ENCODE data around the gene SPON2.

The SPON2 gene

DNA sequence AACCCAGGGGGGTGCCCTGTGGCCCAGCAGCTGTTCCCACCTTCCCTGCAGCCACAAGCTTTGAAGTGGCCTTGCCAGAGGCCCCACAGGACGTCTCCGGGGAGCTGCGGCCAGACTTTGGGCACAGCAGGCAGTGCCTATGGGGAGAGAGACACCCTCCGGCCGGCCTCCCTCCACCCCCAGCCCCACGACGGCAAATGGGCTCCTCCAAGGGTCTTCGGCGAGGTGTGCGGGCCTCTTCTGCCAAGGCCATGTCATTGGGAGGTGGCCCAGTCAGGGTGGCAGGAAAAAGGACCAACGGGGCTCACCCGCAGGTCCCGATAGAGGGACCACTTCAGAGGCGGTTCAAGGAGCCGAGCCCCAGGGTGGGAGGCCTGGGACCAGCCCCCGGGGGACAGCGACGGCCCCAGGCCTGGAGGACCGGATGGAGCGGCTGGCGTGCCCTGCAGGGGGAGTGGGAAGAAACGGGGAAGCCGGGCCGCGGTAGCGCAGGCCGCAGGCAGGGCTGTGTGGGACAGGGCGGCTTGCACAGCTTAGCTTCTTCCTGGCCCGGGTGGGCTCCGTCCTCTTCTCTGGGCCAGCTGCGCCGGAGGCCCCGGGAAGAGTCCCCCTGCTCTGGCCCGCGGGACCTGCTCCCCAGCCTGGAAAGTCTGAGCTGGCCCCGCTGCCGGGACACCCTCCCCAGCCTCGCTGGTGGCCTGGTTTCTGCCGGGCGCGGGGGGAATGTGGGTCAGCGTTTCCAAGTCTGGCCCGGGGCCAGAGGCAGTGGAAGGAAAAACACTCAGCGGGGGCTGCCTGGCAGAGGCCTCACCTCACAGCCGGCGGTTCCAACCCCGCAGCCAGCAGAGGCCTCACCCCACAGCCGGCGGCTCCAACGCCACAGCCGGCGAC is 21.9 kb upstream of the SPON2 start:
- FAIRE-seq: no peak

DNA sequence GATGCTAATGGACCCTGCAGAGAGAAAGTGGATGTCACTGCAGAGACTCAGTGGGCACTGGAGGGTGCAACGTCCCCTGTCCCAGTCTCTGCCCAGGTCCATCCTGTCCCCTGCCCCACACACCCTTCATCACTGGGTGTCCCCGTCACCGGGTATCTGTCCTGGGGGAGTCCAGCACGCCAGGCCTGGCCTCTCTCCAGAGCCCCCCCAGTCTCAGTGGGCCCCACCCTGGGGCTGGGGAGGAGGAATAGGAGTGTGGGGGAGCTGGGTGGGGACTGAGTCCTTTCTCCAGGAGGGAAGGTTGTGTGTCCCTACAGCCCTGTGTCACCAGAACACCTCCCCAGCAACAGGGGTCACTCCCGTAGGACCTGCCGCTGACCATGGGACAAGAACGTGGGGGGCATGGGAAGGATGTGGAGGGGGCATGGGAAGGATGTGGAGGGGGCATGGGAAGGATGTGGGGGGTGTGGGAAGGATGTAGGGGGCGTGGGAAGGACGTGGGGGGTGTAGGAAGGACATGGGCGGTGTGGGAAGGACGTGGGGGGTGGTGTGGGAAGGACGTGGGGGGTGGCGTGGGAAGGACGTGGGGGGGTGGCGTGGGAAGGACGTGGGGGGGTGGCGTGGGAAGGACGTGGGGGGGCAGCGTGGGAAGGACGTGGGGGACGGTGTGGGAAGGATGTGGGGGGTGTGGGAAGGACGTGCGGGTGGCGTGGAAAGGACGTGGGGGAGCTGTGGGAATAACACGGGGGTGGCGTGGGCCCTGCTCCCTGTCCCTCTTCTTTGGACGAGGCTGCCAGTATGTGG is 21.0 kb upstream of the SPON2 start:
- FAIRE-seq: no peak

DNA sequence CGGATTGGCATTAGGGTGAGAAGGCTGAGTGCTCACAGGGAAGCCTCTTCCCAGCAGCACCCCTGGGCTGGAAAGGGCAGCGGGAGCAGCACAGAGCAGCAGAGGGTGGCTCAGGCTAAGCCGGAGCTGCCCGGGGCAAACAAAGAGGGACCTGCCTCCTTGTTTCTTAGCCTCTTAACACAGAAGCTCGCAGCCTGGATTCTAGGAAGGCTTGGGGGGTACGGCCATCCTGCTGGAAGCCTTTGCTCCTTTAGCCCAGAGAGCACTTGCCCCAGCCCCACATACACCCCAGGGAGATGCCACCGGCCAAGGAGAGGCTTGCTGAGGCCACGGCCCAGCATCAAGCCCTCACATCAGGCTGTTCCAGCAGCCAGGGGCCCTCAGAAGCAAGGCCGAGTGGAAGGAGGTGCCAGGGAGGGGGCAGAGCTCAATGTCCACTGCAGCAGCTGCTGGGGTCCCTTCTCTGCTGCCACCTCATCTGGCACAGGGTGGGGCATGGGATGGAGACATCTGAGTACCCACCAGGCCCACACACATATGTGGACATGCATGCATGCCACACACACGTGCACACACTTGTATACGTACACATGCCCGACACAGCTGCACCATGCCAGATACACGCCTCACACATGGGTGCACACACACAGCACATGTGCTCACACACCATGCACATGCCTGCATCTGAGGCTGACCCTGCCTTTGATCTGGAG is 20.3 kb upstream of the SPON2 start:
- no peak for FAIRE-seq

DNA sequence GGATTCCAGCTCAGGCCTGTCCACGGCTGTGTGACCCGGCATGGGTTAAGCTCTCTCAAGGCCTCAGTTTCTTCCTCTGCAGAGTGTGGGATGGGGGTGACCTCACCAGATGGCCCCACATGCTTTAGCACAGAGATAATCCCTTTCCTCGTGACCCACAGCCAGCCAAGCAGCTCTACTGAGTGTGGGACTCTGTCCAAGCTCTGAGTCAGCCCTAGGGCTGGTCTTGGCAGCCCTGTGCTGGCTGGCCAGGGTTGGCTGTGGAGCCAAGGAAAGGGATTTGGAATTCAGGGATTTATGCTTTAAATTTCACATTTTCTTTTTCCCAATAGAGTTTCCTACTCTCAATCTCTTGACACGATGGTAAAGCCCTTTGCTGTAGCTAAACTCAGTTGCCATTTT is 19.7 kb upstream of the SPON2 start:
- FAIRE-seq: no peak

DNA sequence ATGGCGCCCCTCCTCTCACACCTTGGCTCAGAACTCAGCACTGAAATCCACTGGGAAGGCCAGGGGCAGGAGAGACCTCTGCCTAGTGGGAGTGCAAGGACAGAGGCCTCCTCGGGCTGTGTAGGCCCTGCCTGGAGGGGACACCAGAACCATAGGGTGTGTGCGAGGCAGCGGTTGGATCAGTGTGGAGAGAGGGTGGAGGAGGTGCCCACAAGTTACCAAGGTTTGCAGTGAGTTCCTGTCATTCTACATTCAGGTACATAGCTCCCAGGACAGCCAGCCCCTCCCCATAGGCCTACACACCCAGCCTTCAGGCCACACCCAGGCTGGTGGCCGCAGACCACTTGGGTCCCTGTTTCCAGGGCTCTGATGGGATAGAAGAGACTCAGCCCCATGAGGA is 19.2 kb upstream of the SPON2 start:
- FAIRE-seq: no peak

DNA sequence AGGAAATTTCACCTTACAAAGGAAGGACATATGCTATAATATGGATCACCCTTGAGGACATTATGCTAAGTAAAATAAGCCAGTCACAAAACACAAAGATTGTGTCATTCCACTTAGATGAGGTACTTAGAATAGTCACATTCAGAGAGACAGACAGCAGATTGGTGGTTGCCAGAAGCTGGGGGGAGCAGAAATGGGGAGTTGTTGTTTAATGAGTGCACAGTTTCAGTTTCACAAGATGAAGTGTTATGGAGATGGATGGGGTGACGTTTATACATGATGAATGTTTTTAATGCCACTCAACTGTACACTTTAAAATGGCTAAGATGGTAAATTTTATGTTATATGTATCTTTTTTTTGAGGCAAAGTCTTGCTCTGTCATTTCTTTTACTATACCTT is 14.8 kb upstream of the SPON2 start:
- no peak for FAIRE-seq

DNA sequence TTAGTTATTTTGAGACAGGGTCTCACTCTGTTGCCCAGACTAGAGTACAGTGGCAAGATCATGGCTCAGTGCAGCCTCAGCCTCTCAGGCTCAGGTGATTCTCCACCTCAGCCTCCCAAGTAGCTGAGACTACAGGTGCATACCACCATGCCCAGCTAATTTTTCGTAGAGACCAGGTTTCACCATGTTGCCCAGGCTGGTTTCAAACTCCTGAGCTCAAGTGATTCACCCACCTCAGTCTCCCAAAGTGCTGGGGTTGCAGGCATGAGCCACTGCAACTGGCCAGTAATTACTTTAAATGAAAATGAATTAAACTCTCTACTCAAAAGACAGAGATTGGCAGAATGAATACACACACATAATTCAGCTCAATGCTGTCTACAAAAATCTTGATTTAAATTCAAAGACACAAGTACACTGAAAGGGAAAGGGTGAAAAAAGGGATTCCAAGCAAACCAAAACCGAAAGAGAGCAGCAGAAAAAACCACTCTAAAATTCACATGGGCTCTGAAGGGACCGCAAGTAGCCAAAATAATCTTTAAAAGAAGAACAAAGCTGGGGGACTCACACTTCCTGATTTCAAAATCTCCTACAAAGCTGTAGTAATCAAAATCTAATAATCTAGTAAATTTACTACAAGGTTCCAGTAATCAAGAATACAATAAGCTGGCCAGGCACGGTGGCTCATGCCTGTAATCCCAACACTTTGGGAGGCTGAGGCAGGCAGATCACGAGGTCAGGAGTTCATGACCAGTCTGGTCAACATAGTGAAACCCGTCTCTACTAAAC is 11.8 kb upstream of the SPON2 start:
- FAIRE-seq: no peak

DNA sequence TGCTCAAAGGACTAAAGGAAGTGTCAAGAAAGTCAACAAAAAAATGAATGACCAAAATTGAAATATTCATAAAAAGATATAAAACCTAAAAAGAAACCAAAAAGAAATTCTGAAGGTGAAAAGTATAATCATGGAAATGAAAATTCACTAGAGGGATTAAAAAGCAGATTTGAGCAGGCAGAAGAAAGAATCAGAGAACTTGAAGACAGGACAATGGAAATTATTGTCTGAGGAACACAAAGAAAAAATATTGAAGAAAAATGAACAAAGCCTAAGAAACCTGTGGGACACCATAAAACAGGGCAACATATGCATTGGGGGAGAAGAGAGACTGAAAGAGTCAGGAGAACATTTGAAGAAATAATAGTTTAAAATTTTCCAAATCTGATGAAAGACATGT is 9.9 kb upstream of the SPON2 start:
- FAIRE-seq: no peak

DNA sequence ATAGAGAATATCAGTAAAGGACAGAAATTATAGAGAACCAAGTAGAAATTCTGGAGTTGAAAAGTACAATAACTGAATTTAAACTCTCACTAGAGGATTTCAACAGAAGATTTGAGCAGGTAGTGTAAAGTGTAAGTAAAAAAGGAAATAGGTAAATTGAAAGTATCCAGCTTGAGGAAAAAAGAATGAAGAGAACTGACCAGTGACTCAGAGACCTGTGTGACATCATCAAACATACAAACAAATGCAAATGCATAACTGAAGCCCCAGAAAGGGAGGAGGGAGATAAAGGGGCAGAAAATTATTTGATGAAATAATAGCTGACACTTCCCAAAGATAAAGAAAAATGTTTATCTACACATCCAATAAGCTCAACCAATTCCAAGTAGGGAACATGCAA is 8.3 kb upstream of the SPON2 start:
- FAIRE-seq: no peak

DNA sequence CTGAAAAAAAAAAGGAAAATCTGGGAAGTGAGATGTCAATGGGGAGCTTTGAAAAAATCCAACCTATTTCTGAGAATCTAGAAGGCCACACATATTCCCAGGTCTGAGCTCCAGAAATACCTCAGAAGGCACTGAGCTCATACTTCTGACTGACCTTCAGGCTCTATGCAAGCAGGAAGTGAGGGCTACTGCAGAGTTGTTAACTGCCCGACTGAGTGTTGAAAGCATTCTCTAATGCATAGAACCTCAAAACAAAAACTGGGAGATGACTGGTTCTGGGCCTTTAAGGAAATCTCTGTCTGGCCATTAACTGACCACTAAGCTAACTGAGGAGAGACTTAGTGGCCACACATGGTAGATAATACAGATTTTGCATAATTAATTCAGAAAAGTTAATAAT is 7.6 kb upstream of the SPON2 start:
- FAIRE-seq: no peak

DNA sequence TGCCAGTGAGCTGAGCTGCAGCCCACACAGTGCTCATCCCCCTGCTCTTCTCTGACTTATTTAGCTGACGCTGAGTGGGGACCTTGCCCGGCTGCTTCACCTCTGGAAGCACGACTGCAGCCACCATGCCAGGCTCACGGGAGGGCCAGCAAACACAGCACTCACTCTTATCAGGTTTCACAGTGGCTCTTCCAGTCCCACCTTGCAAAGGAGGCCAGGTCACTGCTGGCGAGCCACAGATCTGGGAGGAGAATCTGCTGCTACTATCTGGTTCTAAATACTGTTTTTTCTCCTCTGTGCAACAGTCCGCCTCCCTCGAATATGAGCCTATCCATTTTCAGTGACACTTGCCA is 6.7 kb upstream of the SPON2 start:
- FAIRE-seq: no peak

DNA sequence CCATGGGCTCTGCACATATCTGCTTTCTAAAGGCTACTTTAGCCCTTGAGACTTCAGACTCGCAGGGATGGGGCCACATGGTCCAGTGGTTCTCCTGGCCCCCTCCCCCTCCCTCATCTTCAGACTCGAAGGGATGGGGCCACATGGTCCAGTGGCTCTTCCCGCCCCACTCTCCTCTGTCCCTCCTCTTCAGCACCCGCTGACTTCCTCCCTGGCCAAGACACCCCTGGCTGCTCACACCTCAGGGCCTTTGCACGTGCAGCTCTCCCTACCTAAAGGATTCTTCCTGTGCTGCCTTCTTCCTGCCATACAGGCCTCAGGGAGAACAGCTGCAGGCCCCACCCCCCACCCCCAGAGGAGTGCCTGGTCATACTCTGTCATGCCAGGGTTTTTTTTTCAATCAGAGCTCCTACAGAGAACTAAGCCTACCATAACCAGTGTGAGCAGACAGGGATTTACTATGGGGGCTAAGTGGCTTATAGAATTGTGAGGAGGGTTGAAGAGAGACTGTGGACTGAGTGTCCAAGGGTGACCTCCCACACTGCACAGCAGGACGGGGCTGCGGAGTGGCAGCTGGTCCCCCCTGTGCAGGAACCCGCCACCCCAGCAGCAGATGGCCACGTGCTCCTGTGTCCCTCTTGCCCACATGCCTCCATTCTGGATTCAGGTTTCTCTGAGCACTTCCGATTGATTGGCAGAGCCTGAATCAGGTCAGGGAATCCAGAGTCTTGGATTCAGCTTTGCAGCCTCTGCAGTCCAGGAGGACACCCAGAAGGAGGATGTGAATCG is 6.1 kb upstream of the SPON2 start:
- FAIRE-seq: no peak

DNA sequence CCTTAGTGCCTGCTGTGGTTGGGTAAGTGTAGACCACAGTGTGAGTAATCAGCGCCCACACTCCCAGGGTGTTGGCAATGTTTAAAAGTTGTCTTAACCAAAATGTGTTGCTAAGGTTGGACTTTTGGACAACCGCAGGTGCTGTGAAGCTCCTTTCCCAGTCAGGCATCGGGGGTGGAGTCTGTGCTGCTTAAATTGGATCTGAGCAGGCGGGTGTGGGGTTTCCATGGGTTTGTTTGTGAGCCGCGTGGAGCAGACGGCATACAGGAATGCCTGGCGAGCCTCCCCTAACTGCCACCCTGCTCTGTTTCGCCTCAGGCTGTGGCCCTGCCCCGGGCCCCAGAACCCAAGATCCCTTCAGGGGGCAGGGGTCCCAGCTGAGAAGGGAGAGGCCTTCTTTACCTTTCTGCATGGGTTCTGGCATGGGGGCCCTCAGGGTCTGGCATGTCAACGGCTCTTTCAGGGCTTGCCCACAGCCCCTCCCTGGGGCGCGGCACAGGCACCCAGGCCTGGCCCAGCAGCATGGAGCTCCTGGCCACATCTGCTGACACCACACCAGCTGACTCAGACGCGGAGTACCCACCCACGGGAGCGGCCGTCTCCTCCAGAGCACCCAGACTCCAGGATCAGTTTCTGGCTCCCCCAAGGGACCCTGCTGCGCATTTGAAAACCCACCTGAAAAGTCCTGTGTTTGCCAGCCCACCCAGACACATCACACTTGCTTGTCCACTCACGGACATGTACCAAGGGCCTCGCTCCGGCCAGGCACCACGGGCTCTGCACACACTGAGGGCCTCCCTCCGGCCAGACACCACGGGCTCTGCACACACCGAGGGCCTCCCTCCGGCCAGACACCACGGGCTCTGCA is 5.1 kb upstream of the SPON2 start:
- no peak for FAIRE-seq

DNA sequence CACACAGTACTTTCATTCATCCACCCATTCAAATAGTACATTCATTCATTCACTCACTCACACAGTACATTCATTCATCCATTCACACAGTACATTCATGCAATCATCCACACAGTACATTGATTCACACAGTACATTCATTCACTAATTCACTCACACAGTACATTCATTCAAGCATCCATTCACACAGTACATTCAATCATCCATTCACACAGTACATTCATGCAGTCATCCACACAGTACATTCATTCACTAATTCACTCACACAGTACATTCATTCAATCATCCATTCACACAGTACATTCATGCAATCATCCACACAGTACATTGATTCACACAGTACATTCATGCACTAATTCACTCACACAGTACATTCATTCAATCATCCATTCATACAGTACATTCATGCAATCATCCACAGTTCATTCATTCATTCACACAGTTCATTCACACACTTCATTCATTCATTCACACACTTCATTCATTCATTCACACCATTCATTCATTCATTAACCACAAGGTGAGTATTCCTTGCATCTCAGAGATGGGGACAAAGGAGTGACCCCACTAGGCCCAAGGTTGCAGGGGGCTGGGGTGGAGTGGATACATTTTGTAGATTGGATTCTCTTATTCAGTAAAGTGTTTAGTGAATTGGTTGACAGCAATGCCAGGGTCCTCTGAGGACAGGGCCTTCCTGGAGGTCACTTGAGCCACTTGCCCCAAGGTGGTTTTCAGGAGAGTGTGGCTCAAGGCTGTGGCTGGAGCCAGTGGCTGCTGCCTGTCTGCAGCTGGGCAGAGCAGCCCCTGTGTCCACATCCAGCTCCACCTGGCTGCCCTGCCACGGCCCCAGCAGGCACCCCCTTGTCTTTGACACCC is 4.3 kb upstream of the SPON2 start:
- FAIRE-seq: no peak

DNA sequence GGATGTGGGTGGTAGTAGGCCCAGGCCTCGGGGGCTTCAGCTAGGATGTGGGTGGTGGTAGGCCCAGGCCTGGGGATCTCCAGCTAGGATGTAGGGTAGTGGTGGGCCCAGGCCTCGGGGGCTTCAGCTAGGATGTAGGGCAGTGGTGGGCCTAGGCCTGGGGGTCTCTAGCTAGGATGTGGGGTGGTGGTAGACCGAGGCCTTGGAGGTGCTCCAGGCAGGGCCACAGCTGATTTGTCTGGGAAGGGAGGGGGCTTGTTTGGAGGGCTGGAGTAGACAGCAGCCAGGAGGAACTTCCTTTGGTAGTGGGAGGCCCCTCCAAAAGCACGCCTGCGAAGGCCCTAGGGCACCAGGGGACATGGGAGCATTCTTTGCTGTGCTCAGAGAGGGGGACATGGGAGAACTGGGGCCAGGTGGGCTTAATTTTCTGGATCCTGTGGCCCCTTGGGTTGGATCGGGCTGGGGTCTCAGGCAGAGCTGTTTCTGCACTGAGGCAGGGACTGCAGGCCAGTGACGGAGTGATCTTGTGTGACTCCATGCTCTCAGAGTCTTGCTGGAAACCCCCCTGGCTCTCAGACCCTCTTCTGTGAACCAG is 3.3 kb upstream of the SPON2 start:
- FAIRE-seq: no peak

DNA sequence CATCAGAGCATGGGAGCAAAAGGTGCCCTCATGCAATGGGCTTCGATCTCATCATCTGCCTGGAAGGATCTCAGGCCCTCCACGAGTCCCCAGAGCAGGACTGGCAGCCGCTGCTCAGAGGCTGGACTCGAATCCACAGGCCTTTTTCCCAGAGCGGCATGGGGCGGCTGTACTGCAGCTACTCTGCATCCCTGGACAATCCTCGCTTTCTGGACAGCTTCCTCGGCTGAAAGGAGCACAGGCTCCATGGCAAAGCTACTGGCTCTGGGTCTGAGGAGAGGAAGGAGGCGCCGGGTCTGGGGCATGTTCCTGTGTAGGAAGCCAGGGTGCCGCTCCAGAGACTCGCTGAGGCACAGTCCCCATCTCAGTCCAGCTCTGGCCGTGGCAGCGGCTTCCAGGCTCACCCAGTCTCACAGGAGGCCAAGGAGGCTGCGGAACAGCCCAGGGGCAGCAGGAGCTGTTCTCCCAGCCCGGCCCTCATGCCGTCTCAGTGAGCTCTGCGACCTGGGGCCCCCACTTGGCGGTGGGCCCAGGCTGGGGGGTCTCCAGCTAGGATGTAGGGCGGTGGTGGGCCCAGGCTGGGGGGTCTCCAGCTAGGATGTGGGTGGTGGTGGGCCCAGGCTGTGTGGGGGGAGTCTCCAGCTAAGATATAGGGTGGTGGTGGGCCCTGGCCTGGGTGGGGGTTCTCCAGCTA is 2.7 kb upstream of the SPON2 start:
- no peak for FAIRE-seq

DNA sequence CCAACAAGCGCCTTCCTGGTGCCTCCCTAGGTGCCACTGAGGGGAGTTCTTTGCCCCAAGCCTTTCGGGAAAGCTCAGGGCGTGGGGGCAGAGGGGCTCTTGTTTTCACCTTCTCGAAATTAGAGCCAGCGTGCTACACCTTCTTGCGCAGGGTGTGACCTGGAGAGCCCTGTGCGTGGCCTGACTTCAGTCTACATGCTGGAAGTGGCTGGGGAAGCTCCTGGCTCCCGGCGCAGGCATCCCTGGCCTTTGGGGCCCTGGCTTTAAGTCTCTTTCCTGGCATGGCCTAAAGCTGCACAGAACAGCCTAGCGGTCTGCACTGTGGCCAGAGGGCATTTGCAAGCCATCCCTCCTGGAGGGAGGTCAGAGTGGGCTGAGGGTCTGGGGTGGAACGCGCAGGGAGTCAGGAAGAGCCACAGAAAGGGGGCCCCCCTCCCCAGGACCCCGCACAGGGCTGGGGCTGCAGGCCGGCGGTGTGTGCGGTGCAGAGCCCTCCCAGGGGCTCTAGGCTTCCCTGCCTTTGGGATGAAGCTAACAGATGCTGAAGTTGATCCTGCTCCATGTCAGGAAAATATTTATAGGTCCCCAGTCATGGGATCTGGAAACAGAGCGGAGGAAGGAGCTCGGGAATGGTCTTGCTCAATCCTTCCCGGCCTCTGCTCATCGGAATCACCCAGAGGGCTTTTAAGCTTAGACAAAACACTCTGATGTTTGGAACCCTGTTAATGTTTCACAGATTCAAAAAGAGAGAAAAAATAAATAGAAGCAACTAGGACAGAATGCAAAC is 781 bp upstream of the SPON2 start:
- FAIRE-seq: no peak
